NOMO-1 treated with DMSO at 0.1 percent for 48 hours (cell line): ENCODE measurements around the gene RPL34.
A peak's percentile ranks its signal among the peaks of the same experiment; 100 is the strongest.

ENCODE experiments used
- DNase-seq: peaks from one replicate; lab custom pipeline; 2025; ENCODE audit not compliant: unreplicated experiment; lab: John Stamatoyannopoulos, UW

RPL34 gene

GRCh38 chr4:108622828-108623227, 2.5 kb downstream of the RPL34 start:
- DNase-seq, result no peak

DNA sequence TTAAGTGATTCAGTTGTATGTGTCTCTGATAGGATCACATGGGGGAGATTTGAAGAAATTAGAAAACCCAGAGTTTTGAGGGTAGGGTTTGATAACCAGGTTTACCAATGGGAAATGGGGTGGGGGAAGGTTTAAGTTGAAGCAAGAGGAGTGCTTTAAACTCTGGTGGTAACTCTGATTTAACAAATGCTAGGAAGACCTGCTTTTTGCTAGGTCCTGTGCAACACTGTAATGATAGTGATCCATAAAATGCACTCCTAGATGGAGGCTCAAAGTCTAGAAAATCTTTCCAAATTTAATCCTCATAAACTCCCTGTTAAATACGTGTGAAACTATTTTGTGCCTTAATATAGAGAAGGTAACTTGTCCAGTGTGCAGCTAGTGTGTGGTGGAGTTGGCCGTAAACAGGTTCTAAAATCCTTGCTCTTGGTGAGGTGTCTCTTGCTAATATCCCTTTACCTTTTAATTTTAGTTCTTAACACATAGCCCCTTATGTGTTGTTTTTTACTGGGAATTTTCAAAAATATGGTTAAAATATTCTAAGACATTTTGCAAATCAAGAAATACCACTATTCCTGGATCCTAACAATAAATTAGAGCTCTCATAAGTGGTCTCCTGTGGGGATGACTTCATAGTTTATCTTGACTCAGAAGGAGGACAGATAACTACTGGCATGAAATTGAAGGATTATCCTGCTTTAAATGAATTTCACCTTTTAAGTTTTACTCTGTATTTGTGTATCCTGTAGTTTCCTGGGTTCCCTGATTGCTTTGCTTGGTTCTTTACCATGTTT, 4.1 kb downstream of the RPL34 start:
- DNase-seq, result no peak

- DNase-seq, result no peak
Observed at GRCh38 chr4:108626056-108626455, 5.7 kb downstream of the RPL34 start.

GRCh38 chr4:108628411-108628810, 8.0 kb downstream of the RPL34 start:
- DNase-seq, result no peak

DNA sequence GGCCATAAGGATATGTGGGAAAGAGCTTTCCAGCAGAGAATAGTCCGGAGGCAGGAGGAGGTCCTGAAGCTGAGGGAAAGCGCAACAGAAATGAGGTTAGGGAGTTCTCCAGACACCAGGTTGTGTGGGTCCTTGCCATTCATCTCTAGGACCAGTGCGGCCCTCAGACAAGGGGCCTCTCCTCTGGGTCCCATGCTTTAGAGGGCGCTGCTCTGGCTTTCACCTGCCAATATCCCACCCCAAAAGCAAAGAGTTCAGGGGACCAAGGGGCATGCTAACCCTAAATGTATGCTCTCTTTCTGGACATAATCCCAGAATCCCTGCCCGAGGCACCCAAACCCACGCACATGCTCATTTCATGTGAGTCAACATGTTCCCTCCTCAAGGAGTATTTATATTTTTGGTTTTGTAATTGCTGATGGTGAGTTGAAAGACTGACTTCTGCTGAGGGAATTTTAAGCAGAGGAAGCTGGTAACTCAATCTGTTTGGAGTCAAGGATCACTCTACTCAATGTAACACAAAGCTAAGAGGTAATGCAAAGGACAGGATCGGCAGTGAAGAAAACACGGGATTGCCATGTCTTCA, 14.8 kb downstream of the RPL34 start:
- DNase-seq, result no peak

- DNase-seq, result no peak
Observed at GRCh38 chr4:108636246-108636645, 15.9 kb downstream of the RPL34 start.

GRCh38 chr4:108637856-108638255, 17.5 kb downstream of the RPL34 start:
- no peak for DNase-seq

DNA sequence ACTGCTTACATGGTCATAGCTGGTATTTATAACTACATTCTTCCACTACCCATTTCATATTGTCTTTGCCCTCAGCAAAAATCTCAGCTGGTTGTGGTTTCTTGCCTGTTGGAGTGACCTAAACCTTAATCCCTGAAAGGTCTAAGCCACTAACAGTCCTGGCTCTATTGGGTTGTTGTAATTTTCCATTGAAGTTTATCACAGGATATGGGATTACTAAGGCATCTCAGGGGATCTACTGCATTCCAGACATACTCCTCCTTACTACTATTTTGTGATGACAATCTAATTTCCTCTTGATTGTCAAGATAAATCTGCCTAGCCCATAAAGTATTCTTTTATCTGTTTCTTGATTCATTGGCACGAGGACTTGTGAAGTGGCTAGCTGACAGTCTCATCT, 23.9 kb downstream of the RPL34 start:
- DNase-seq, result no peak

GRCh38 chr4:108646706-108647105, 26.3 kb downstream of the RPL34 start:
- DNase-seq, result no peak

DNA sequence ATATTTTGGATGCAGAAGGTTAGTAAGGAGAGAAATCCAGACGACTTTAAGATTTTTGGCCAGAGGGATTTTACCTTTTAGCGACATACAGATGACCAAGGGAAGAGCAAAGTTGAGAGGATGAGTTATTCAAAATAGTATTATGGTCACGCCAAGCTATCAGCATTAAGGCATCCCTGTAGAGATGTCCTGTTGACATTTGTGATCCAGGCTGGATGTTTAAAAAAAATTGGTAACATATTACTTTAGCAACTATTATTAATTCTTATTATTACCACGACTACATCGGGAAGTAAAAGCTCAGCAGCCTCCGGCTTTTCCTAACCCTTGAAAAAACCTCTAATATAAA, 29.5 kb downstream of the RPL34 start:
- no peak for DNase-seq

DNA sequence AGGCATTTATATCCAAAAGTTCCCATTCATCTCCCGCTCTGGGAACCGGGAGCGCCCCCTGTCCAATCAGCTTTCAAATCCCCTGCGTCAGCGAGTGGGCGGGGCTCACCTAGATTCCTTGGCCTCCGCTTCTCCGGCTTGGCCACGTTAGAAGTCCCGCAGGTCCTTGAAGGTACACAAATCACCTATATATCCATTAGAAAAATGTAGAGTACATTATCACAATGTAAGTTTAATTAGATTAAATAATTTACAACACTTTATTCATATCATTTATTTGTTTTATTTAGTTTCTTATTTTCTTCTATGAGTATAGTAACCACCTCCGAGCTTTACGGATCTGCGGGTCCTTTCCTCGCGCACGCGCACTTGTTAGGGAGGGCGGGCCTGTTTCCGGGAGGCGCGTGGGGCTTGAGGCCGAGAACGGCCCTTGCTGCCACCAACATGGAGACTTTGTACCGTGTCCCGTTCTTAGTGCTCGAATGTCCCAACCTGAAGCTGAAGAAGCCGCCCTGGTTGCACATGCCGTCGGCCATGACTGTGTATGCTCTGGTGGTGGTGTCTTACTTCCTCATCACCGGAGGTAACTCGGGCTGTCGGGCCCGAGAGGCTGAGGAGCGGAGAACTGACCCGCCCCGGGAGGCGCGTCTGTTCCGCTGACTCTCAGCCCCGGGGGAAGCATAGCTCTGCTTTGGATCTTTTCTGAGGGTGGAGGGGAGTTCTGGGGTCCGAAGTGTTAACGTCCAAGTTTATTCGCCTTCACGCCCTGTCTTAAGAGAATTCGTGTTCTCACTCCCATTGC, 30.0 kb downstream of the RPL34 start, which contains the start of gene OSTC:
Gene OSTC, plus strand, starts transcription at position 388 of the 802 bp plus-strand sequence. Its CDS starts 57 bp downstream, at position 445.
- DNase-seq, result peak; percentile 91

GRCh38 chr4:108651014-108651791, 30.8 kb downstream of the RPL34 start:
- peak; percentile 73 for DNase-seq

DNA sequence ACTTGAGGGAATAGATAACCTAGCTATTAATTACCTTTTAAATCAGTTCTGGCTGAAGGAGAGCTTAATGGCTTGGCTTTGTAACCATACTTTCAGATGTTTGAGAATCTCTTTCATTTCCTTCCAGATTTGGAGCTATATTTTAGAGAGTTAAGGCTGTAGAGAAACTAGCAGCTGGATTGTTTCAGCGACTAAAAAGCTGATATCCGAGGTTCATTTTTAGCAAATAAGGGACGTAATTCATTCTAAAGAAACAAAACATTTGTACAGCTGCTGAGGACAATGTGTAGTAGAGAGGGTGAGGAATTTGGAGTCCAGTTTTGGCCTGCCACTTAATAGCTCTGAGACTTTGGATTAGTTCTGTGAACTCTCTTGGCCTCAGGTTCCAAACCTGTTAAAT, 42.3 kb downstream of the RPL34 start:
- no peak for DNase-seq

DNA sequence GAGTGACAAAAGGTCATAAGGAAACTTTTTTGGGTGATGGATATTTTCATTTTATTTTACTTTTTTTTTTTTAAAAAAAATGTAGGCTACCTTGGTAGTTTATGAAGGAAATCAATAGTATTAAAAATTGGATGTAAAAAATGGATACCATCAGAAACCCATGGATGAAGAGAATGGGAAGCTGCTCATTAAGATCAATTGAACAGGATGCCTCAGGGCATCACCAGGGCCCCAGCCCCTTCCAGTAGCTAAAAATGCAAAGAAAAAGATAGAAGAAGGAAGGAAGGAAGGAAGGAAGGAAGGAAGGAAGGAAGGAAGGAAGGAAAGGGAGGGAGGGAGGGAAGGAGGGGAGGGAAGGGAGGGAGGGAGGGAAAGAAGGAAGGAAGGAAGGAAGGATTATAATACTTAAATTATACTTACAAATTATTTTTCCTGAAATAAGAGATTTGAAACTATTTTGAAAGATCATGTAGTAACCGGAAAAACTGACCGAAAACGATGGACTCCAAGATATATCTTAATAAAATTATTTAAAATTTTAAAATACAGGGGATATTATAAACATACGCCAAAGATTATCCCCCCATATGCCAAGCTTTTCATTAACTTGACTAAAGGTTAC, 54.1 kb downstream of the RPL34 start:
- DNase-seq, result no peak
